ENCODE results near the gene CNEP1R1.
A peak's percentile ranks its signal among the peaks of the same experiment; 100 is the strongest.
"Not testable (repeated sequence)": the region's sequence is repeated elsewhere in the genome, so short reads cannot be mapped to it uniquely, and the experiment has no call there.

Gene CNEP1R1

GRCh38 chr16:50014211-50014610 is 10.8 kb upstream of the CNEP1R1 start:
- not testable (repeated sequence) for H3K4me3 ChIP-seq (ENCODE audit: insufficient read depth, low read depth, low read length, poor library complexity, severe bottlenecking); H3K27me3 ChIP-seq (replicated peaks; ENCODE audit: control insufficient read depth, insufficient read depth, low read length, poor library complexity, severe bottlenecking)

DNA sequence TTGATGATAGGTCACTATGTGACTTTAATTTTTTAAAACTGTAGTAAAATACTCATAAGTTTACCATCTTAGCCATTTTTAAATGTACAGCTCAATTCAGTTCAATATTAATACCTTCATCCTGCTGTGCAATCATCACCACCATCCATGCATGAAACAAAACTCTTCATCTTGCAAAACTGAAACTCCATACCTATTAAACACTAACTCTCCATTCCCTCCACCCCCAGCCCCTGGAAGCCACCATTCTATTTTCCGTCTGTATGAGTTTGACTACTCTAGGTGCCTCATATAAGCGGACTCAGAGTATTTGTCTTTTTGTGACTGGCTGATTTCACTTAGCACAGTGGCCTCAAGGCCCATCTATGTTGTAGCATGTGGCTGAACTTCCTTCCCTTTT is 9.4 kb upstream of the CNEP1R1 start:
- no peak for DNase-seq
- Histone ChIP-seq H3K4me3 (ENCODE audit: insufficient read depth, low read depth, low read length, poor library complexity, severe bottlenecking) (no peak overlapping the region), H3K36me3 (ENCODE audit: control insufficient read depth, insufficient read depth, low read length) (no peaks in the 10 kb centered on the region)

More at GRCh38 chr16:50014211-50014610, 10.8 kb upstream of the CNEP1R1 start:
- not testable (repeated sequence) for H3K4me1 ChIP-seq (ENCODE audit: control insufficient read depth, insufficient read depth, low read length, poor library complexity, severe bottlenecking); DNase-seq; H3K27ac ChIP-seq (ENCODE audit: insufficient read depth, low read length, poor library complexity, severe bottlenecking); H3K36me3 ChIP-seq (ENCODE audit: control insufficient read depth, insufficient read depth, low read length); H3K9me3 ChIP-seq (ENCODE audit: control insufficient read depth, low read length)

DNA sequence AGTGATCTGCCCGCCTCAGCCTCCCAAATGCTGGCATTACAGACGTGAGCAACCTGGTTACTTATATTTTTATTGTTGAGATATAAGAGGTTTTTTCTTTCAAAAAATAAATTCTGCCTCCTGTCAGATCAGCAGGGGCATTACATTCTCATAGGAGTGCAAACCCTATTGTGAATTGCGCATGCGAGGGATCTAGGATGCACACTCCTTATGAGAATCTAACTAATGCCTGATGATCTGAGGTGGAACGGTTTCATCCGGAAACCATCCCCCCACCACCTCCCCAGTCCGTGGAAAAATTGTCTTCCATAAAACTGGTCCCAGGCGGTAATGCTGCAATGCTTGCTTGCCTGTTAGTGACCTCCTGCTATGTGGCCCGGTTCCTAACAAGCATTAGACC is 7.5 kb upstream of the CNEP1R1 start:
- Histone ChIP-seq H3K4me3 (ENCODE audit: insufficient read depth, low read depth, low read length, poor library complexity, severe bottlenecking) (no peak overlapping the region), H3K27me3 (replicated peaks; ENCODE audit: control insufficient read depth, insufficient read depth, low read length, poor library complexity, severe bottlenecking) (no peaks in the 10 kb centered on the region), H3K36me3 (ENCODE audit: control insufficient read depth, insufficient read depth, low read length) (no peaks in the 10 kb centered on the region), H3K4me1 (ENCODE audit: control insufficient read depth, insufficient read depth, low read length, poor library complexity, severe bottlenecking) (no peaks in the 10 kb centered on the region), H3K9me3 (ENCODE audit: control insufficient read depth, low read length) (no peaks in the 10 kb centered on the region), H3K27ac (ENCODE audit: insufficient read depth, low read length, poor library complexity, severe bottlenecking) (no peak overlapping the region)
- no peak for DNase-seq

More for the DNA sequence above, 9.4 kb upstream of the CNEP1R1 start:
- H3K4me1 ChIP-seq (ENCODE audit: control insufficient read depth, insufficient read depth, low read length, poor library complexity, severe bottlenecking), result no peaks in the 10 kb centered on the region
- H3K27me3 ChIP-seq (replicated peaks; ENCODE audit: control insufficient read depth, insufficient read depth, low read length, poor library complexity, severe bottlenecking), result no peaks in the 10 kb centered on the region
- no peak overlapping the region for H3K27ac ChIP-seq (ENCODE audit: insufficient read depth, low read length, poor library complexity, severe bottlenecking)
- no peaks in the 10 kb centered on the region for H3K9me3 ChIP-seq (ENCODE audit: control insufficient read depth, low read length)

- Histone ChIP-seq H3K9me3 (ENCODE audit: control insufficient read depth, low read length) (no peaks in the 10 kb centered on the region), H3K4me1 (ENCODE audit: control insufficient read depth, insufficient read depth, low read length, poor library complexity, severe bottlenecking) (peaks cover 8% of the 10 kb centered on the region), H3K36me3 (ENCODE audit: control insufficient read depth, insufficient read depth, low read length) (no peaks in the 10 kb centered on the region), H3K4me3 (ENCODE audit: insufficient read depth, low read depth, low read length, poor library complexity, severe bottlenecking) (no peak overlapping the region), H3K27ac (ENCODE audit: insufficient read depth, low read length, poor library complexity, severe bottlenecking) (no peak overlapping the region), H3K27me3 (replicated peaks; ENCODE audit: control insufficient read depth, insufficient read depth, low read length, poor library complexity, severe bottlenecking) (no peaks in the 10 kb centered on the region)
- no peak for DNase-seq
These were observed 3.5 kb upstream of the CNEP1R1 start for GRCh38 chr16:50021544-50021943.

DNA sequence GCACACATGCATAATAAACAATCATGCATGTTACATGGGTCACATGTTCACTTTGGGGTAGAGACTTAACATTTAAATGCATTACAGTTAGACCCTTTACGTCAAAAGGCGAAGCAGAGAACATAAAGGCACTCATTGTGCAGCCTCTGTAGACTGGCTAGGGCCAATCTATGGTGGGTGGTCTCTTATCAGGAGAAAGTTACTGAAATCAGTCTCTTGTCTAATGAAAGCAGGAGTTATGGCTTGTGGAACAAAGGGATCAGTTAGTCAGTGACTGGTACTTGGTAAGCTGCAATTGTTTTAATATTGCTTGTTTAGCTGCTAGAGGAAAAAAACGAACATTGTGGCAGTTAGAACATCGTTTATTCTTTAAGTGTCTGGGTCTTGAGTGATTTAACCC is 1.4 kb upstream of the CNEP1R1 start:
- Histone ChIP-seq H3K27ac (ENCODE audit: insufficient read depth, low read length, poor library complexity, severe bottlenecking) (no peak overlapping the region), H3K4me3 (ENCODE audit: insufficient read depth, low read depth, low read length, poor library complexity, severe bottlenecking) (no peak overlapping the region), H3K4me1 (ENCODE audit: control insufficient read depth, insufficient read depth, low read length, poor library complexity, severe bottlenecking) (peaks cover 8% of the 10 kb centered on the region), H3K9me3 (ENCODE audit: control insufficient read depth, low read length) (no peaks in the 10 kb centered on the region), H3K27me3 (replicated peaks; ENCODE audit: control insufficient read depth, insufficient read depth, low read length, poor library complexity, severe bottlenecking) (no peaks in the 10 kb centered on the region), H3K36me3 (ENCODE audit: control insufficient read depth, insufficient read depth, low read length) (no peaks in the 10 kb centered on the region)
- no peak for DNase-seq

DNA sequence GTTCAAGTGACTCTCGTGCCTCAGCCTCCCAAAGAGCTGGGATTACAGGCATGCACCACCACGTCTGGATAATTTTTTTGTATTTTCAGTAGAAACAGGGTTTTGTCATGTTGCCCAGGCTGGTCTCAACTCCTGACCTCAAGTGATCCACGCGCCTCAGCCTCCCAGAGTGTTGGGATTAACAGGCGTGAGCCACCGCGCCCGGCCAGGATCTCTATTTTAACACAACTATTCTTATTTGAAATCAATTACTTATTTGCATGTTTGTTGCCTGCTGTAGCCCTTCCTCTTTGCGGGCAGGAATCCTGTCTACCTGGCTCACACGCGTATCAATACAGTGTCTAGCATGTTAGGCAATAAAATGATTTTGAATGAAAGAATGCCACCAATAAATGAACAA is 818 bp upstream of the CNEP1R1 start:
- Histone ChIP-seq H3K27ac (ENCODE audit: insufficient read depth, low read length, poor library complexity, severe bottlenecking) (peak overlapping the region; percentile 74), H3K4me3 (ENCODE audit: insufficient read depth, low read depth, low read length, poor library complexity, severe bottlenecking) (no peak overlapping the region), H3K9me3 (ENCODE audit: control insufficient read depth, low read length) (no peaks in the 10 kb centered on the region), H3K36me3 (ENCODE audit: control insufficient read depth, insufficient read depth, low read length) (peaks cover 2% of the 10 kb centered on the region), H3K27me3 (replicated peaks; ENCODE audit: control insufficient read depth, insufficient read depth, low read length, poor library complexity, severe bottlenecking) (no peaks in the 10 kb centered on the region), H3K4me1 (ENCODE audit: control insufficient read depth, insufficient read depth, low read length, poor library complexity, severe bottlenecking) (peaks cover 8% of the 10 kb centered on the region)
- DNase-seq, result no peak

GRCh38 chr16:50025537-50025931 is 509 bp downstream of the CNEP1R1 start:
- Histone ChIP-seq H3K4me3 (ENCODE audit: insufficient read depth, low read depth, low read length, poor library complexity, severe bottlenecking) (peak overlapping the region; percentile 86), H3K27me3 (replicated peaks; ENCODE audit: control insufficient read depth, insufficient read depth, low read length, poor library complexity, severe bottlenecking) (no peaks in the 10 kb centered on the region), H3K27ac (ENCODE audit: insufficient read depth, low read length, poor library complexity, severe bottlenecking) (peak overlapping the region; percentile 74), H3K4me1 (ENCODE audit: control insufficient read depth, insufficient read depth, low read length, poor library complexity, severe bottlenecking) (peaks cover 8% of the 10 kb centered on the region), H3K9me3 (ENCODE audit: control insufficient read depth, low read length) (no peaks in the 10 kb centered on the region), H3K36me3 (ENCODE audit: control insufficient read depth, insufficient read depth, low read length) (peaks cover 9% of the 10 kb centered on the region)
- peak; percentile 3 to 11 (median 9) for DNase-seq

GRCh38 chr16:50027829-50028228 is 2.8 kb downstream of the CNEP1R1 start:
- H3K9me3 ChIP-seq (ENCODE audit: control insufficient read depth, low read length), result no peaks in the 10 kb centered on the region
- no peak overlapping the region for H3K4me3 ChIP-seq (ENCODE audit: insufficient read depth, low read depth, low read length, poor library complexity, severe bottlenecking)
- H3K4me1 ChIP-seq (ENCODE audit: control insufficient read depth, insufficient read depth, low read length, poor library complexity, severe bottlenecking), result peaks cover 8% of the 10 kb centered on the region
- no peaks in the 10 kb centered on the region for H3K27me3 ChIP-seq (replicated peaks; ENCODE audit: control insufficient read depth, insufficient read depth, low read length, poor library complexity, severe bottlenecking)
- H3K36me3 ChIP-seq (ENCODE audit: control insufficient read depth, insufficient read depth, low read length), result peaks cover 22% of the 10 kb centered on the region
- no peak for DNase-seq
- no peak overlapping the region for H3K27ac ChIP-seq (ENCODE audit: insufficient read depth, low read length, poor library complexity, severe bottlenecking)

DNA sequence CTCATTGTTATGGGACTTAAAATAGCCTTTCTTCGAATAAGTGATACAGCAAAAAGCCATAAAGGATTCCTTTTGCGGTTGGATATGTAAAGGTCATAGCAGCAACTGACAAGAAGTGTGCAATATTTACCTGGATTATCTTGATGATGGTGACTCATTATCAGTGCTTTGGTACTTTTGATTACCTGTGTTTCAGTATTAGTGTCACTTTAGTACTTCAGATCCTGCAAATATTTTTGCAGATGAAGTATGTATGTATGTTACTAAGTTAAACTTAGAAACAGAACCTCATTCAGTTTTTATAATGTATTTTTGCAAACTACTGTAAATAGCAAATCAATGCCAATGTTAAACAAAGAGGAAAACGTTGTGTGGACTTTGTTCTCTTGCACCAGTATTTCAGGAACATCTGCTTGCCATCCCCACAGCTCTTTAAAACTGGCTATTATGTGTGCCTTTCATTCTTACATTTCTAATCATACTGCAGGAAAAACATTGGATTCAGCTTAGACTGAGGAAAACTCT is 10.5 kb downstream of the CNEP1R1 start:
- no peaks in the 10 kb centered on the region for H3K4me1 ChIP-seq (ENCODE audit: control insufficient read depth, insufficient read depth, low read length, poor library complexity, severe bottlenecking)
- DNase-seq, result no peak

DNA sequence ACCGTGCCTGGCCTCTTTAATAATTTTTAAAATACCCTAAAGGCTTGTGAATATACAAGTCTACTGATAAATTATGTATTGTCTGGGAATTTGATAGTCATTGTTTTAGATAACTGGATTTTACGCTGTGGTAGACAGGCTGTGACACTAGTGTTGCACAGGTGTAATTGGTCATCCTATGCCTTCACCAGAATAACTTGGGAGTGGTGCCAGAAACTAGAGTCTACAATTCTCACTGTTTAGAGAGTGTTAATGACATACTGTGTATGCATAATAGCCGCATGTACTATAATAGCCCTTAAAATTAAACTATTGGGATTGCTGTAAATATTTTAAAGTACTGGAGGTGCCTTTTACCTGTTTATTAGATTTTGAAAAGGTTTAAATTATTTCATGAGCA is 11.4 kb downstream of the CNEP1R1 start:
- Histone ChIP-seq H3K9me3 (ENCODE audit: control insufficient read depth, low read length) (no peaks in the 10 kb centered on the region), H3K36me3 (ENCODE audit: control insufficient read depth, insufficient read depth, low read length) (peaks cover 29% of the 10 kb centered on the region), H3K27ac (ENCODE audit: insufficient read depth, low read length, poor library complexity, severe bottlenecking) (no peak overlapping the region), H3K4me3 (ENCODE audit: insufficient read depth, low read depth, low read length, poor library complexity, severe bottlenecking) (no peak overlapping the region), H3K27me3 (replicated peaks; ENCODE audit: control insufficient read depth, insufficient read depth, low read length, poor library complexity, severe bottlenecking) (no peaks in the 10 kb centered on the region), H3K4me1 (ENCODE audit: control insufficient read depth, insufficient read depth, low read length, poor library complexity, severe bottlenecking) (no peaks in the 10 kb centered on the region)
- no peak for DNase-seq

More for the DNA sequence above, 10.5 kb downstream of the CNEP1R1 start:
- Histone ChIP-seq H3K9me3 (ENCODE audit: control insufficient read depth, low read length) (no peaks in the 10 kb centered on the region), H3K27ac (ENCODE audit: insufficient read depth, low read length, poor library complexity, severe bottlenecking) (no peak overlapping the region), H3K27me3 (replicated peaks; ENCODE audit: control insufficient read depth, insufficient read depth, low read length, poor library complexity, severe bottlenecking) (no peaks in the 10 kb centered on the region), H3K4me3 (ENCODE audit: insufficient read depth, low read depth, low read length, poor library complexity, severe bottlenecking) (no peak overlapping the region), H3K36me3 (ENCODE audit: control insufficient read depth, insufficient read depth, low read length) (peaks cover 38% of the 10 kb centered on the region)
